Activated CD4-positive, alpha-beta T cell treated with anti-CD3 and anti-CD28 coated beads, Interleukin-2, amount 50 U/mL, for 24 hours (primary cell): Measurements from ENCODE around the gene USP15.
"Not testable (repeated sequence)": the region's sequence is repeated elsewhere in the genome, so short reads cannot be mapped to it uniquely, and the experiment has no call there.

Source experiments
- DNase-seq, 2 donors: peaks; one replicate each; pipeline ENCODE4 v3.0.0-alpha.2; 2020; ENCODE audit warnings: low read depth in 1 of 2, low spot score in 1 of 2

Gene USP15

DNA sequence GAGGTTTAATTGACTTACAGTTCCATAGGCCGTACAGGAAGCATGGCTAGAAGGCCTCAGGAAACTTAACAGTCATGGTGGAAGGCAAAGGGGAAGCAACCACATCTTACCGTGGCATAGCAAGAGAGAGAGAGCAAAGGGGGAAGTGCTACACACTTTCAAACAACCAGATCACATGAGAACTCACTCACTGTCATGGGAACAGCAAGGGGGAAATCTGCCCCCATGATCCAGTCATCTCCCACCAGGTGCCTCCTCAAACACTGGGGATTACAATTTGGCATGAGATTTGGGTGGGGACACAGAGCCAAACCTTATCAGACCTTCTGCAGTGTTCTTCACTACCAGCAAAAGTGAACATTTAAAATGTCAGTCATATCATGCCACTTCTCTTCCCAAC, 58.9 kb downstream of the USP15 start:
- no peak for DNase-seq

- no peak for DNase-seq
These were observed 59.9 kb downstream of the USP15 start for GRCh38 chr12:62320054-62320453.

DNA sequence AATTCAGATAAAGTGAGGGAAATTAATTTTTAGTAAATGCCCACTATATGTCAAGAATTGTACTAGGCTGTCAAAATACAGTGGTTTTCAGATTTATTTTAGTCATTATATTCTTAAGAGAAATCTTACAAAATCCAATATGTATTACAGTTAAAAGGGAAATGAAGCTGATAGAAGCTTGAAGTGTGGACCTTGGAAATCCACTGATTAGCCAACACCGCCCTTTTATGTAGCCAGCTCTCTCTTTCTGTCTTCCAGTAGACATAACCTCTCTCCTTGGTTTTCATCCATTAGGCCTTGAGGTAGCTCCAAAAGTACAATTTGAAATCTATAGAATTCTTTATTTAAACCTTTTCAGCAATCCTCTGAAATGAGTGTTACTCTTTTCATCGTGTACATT, 63.2 kb downstream of the USP15 start:
- no peak for DNase-seq

DNA sequence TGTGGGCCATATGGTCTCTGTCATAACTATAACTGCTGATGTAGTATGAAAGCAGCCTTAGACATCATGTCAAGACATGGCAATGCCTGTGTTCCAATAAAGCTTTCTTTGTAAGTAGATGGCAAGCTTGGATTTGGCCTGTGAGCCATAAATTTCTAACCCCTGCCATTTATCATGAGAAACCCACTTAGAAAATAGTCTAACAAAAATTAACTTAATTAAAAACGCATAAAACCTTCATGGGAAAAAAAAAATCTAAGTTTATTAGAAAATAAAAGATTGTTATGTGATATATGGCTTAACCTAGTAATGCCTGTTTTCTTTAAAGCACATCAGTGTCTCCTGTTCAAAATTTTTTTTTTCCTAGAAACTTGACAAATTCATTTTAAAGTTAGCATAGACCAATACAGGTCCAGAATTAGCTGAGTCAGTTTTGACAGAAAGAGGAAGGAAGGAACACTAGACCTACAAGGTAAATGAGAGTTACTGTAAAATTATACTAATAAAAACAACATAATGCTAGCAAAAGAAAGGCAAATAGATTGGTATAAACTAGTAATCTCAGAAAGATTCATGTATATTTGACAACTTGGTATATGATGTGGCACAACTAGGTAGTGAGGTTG, 68.2 kb downstream of the USP15 start:
- DNase-seq = no peak

- no peak for DNase-seq
These were observed 71.1 kb downstream of the USP15 start for GRCh38 chr12:62331306-62331705.

DNA sequence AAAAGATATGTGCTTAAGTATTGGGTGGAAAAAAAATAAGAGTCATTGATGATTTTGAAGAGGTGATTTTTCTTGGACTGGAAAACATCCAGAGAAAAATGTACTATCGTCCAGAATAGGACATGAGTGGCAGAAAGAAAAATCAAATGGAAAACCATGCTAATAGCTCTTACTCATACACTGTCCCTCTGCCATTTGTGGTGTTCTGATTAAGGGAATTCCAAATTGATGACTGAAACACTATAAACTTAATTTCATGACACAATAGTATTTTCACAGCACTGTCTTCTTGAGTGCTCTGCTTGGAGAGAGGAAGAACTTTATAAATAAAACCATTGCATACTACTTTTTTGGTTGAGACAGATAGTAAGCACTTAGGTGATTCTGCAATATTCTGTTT, 72.4 kb downstream of the USP15 start:
- DNase-seq = no peak

- no peak for DNase-seq
These were observed 74.9 kb downstream of the USP15 start for GRCh38 chr12:62335057-62335456.

GRCh38 chr12:62335796-62336195, 75.6 kb downstream of the USP15 start:
- DNase-seq = no peak

GRCh38 chr12:62337643-62338042, 77.4 kb downstream of the USP15 start:
- not testable (repeated sequence) for DNase-seq

DNA sequence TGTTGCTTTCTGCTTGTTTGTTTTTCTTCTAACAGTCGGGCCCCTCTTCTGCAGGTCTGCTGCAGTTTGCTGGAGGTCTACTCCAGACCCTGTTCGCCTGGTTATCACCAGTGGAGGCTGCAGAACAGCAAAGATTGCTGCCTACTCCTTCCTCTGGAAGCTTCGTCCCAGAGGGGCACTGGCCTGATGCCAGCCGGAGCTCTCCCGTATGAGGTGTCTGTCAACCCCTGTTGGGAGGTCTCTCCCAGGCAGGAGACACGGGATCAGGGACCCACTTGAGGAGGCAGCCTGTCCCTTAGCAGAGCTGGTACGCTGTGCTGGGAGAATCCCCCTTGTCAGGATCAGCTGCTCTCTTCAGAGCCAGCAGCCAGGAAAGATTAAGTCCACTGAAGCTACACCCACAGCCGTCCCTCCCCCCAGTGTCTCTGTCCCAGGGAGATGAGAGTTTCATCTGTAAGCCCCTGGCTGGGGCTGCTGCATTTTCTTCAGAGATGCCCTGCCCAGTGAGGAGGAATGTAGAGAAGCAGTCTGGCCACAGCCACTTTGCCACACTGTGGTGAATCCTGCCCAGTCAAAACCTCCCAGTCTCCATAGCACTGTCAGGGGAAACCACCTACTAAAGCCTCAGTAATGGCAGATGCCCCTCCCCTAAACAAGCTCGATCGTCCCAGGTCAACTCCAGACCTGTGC, 82.6 kb downstream of the USP15 start:
- not testable (repeated sequence) for DNase-seq

GRCh38 chr12:62343304-62344120, 83.3 kb downstream of the USP15 start:
- DNase-seq = not testable (repeated sequence)

DNA sequence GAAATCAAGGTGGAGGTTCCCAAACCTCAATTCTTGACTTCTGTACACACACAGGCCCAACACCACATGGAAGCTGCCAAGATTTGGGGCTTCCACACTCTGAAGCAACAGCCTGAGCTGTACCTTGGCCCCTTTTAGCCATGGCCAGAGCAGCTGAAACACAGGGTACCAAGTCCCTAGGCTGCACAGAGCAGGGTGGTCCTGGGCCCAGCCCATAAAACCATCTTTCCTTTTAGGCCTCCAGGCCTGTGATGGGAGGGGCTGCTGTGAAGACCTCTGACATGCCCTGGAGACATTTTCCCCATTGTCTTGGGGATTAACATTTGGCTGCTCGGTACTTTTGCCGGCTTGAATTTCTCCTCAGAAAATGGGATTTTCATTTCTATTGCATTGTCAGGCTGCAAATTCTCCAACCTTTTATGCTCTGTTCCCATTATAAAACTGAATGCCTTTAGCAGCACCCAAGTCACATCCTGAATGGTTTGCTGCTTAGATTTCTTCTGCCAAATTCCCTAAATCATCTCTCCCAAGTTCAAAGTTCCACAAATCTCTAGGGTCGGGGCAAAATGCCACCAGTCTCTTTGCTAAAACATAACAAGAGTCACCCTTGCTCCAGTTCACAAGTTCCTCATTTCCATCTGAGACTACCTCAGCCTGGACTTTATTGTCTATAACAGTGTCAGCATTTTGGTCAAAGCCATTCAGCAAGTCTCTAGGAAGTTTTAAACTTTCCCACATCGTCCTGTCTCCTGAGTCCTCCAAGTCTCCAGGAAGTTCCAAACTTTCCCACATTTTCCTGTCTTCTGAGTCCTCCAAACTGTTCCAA, 84.7 kb downstream of the USP15 start:
- not testable (repeated sequence) for DNase-seq

GRCh38 chr12:62345667-62346066, 85.5 kb downstream of the USP15 start:
- DNase-seq = no peak

DNA sequence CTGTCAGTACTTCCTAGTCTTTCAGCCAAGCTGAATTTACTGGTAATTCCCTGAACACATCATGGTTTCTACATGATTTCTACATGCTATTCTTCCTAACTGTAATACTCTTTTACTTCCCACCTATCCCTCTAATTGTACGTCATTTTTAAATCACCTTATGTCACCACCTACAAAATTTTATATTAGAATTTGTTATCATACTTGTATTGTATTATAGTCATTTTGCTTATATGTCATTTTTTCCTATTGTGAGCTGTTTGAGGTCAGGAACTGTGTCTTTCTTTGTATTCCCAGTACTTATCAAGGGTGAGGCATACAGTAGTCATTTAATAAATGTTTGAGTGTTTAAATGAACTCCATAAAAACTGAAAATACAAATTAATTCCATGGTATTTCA, 86.6 kb downstream of the USP15 start:
- DNase-seq = no peak

GRCh38 chr12:62347922-62348650, 87.9 kb downstream of the USP15 start:
- no peak for DNase-seq

- no peak for DNase-seq
These were observed 90.3 kb downstream of the USP15 start for GRCh38 chr12:62350554-62350953.

GRCh38 chr12:62351326-62351725, 91.1 kb downstream of the USP15 start:
- DNase-seq = no peak

GRCh38 chr12:62361048-62361447, 100.8 kb downstream of the USP15 start:
- no peak for DNase-seq

DNA sequence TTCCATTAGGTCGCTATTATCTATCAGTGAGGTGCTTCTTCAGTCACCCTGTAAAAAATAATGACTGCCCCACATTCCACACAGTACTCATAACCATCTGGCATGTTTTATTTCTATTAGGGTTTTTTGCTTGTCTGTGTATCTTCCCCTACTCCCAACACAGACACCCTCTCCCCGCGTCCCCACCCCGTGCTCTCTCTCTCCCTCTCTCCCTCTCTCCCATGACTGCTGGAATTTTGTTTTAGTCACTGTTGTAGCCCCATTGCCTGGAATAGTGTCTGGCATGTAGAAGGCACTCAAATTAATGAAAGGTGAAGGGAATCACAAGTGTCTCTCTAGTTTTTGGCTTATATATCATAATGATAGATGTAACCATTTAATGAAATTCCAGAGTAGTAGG, 103.3 kb downstream of the USP15 start:
- no peak for DNase-seq

GRCh38 chr12:62364697-62365096, 104.5 kb downstream of the USP15 start:
- DNase-seq = not testable (repeated sequence)

- DNase-seq = not testable (repeated sequence)
These were observed 105.6 kb downstream of the USP15 start for GRCh38 chr12:62365846-62366245.
